A375 (cell line): ENCODE results near the gene DKK1. TPM values are rescaled to one million over a fixed set of nuclear protein-coding genes. Genes with fewer than 3 reads are reported as not detected.

ENCODE experiments used
- total RNA-seq: library from RNA; depleted of rRNA; stranded (reverse); fragments of >200 nt; shearing (Covaris generic); gene quantifications from 2 replicates; pipeline ENCODE4 v1.2.3, GENCODE V29; 2014; rRNA removed

DKK1 gene
- total RNA-seq: 32.0 and 35.2 TPM in 2 replicates

GRCh38 chr10:52313933-52314821, at the start of gene DKK1:
Gene DKK1, plus strand, starts transcription at chr10:52314281. Its CDS starts 154 bp downstream, at chr10:52314435.

